Large intestine (tissue), 3 donors: ENCODE measurements around the gene COPS6. TPM values are rescaled to one million over a fixed set of nuclear protein-coding genes. Genes with fewer than 3 reads are reported as not detected.

Experiments
- DNase-seq, 2 donors: peaks; one replicate each; pipeline versions ENCODE4 v3.0.0 to v3.0.0-alpha.2; 2013
- H3K27ac ChIP-seq: one replicate; pipeline ENCODE4 v1.5.1; 2013; ENCODE audit warnings: low read length
- H3K27me3 ChIP-seq: 2 replicates; pipeline ENCODE4 v1.6.1; 2013; ENCODE audit warnings: low read length; ENCODE audit not compliant: control insufficient read depth, insufficient read depth
- H3K36me3 ChIP-seq: 2 replicates; pipeline ENCODE4 v1.6.1; 2013; ENCODE audit warnings: low read length; ENCODE audit not compliant: control insufficient read depth, insufficient read depth
- H3K4me1 ChIP-seq: one replicate; pipeline ENCODE4 v1.6.1; 2013; ENCODE audit warnings: low read length; ENCODE audit not compliant: control insufficient read depth, insufficient read depth
- H3K4me3 ChIP-seq: one replicate; pipeline ENCODE4 v1.5.1; 2013; ENCODE audit warnings: low read length
- H3K9me3 ChIP-seq: one replicate; pipeline ENCODE4 v1.6.1; 2013; ENCODE audit warnings: mild to moderate bottlenecking, low read depth, low read length, moderate library complexity; ENCODE audit not compliant: control insufficient read depth
- WGBS: methylation state at CpG from one replicate; pipeline ENCODE4 v1.1.5; 2013; ENCODE audit warnings: low lambda C conversion rate; ENCODE audit not compliant: insufficient coverage; 5-methylcytosine and 5-hydroxymethylcytosine counted together
- polyA plus RNA-seq: library from polyadenylated mRNA; unstranded; fragments of 120-200 nt; gene quantifications from one replicate; pipeline ENCODE4 v1.2.1, GENCODE V29; 2013

COPS6 gene
- polyA plus RNA-seq, 1 donor, result 94.0 TPM

DNA sequence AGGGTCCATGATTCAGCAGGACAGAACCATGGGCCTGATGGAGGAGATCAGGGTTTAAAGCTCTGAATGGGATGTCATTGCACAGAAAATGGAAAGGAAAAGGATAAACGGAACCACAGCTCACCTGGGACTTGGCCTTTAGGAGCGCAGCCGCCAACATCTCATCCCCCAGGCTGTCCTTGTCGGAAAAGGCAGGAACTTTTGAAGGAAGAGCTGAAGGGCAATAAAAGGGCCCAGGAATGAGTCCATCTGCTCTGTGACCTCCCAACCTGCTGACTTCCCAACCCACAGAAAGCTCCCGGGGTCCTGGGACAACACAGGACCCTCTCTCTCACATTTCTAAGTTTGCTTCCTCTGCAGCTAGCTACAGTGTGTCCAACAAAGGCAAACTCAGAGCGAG is 13.4 kb upstream of the COPS6 start:
- WGBS, result no CpG with 5 or more reads among the region's 6 CpGs
- Histone ChIP-seq H3K36me3 (peaks cover 68% of the 10 kb centered on the region), H3K27me3 (no peaks in the 10 kb centered on the region), H3K4me1 (peaks cover 34% of the 10 kb centered on the region), H3K27ac (no peak overlapping the region), H3K9me3 (peaks cover 36% of the 10 kb centered on the region), H3K4me3 (no peak overlapping the region)
- DNase-seq, result no peak

DNA sequence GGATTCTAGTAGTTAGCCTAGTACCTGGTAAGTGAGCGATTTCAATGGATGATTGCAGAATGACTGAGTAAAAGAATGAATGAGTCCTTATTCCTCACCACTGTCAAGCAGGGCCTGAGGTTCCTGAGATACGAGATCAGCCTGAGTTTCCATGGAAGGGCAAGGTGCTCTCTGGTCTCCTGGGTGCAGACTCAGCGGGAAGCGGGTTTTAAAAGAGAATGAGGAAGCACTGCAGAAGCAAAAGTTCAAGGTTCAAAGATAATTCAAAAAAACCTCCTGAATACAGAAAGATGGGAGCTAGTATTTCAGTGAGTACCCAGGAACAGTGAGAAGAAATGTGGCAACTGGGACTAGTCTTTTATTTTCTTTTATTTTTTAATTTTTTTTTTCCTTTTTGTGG is 11.6 kb upstream of the COPS6 start:
- peaks cover 50% of the 10 kb centered on the region for H3K36me3 ChIP-seq
- H3K27me3 ChIP-seq, result no peaks in the 10 kb centered on the region
- peaks cover 34% of the 10 kb centered on the region for H3K4me1 ChIP-seq
- peak overlapping the region; percentile 82 for H3K27ac ChIP-seq
- H3K4me3 ChIP-seq, result no peak overlapping the region
- DNase-seq, result peak; percentile 76 to 87
- no CpG with 5 or more reads among the region's 4 CpGs for WGBS
- peaks cover 21% of the 10 kb centered on the region for H3K9me3 ChIP-seq

DNA sequence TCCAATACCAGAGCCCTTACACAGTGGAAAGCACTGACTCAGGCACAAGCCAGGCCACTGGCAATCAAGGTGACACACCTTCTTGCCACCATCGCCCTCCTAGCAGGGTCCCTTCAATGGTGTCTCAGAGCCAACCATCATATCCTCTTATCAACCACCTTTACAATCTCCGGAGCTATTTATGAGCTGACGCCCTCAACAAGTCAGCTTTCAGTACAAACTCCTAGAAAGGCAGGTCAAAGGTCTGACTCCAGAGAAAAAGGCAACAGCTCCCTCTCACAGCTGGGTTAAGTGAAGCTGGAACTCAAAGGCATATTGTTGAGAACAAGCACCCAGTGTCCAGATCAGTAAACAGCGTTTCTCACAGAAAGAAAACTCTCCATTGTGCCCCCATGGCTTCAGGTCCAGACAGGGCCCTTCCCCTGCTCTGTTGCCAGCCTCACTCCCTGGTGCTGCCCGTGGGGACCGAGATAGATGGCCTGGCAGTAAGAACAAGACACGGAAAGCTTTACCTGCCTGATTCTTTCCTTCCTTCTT is 9.7 kb upstream of the COPS6 start:
- peak overlapping the region; percentile 98 for H3K4me3 ChIP-seq
- H3K27me3 ChIP-seq, result no peaks in the 10 kb centered on the region
- peaks cover 32% of the 10 kb centered on the region for H3K36me3 ChIP-seq
- DNase-seq, result peak; percentile 85 to 92
- peak overlapping the region; percentile 82 for H3K27ac ChIP-seq
- H3K9me3 ChIP-seq, result peaks cover 2% of the 10 kb centered on the region
- H3K4me1 ChIP-seq, result peaks cover 37% of the 10 kb centered on the region
- no CpG with 5 or more reads among the region's 7 CpGs for WGBS

DNA sequence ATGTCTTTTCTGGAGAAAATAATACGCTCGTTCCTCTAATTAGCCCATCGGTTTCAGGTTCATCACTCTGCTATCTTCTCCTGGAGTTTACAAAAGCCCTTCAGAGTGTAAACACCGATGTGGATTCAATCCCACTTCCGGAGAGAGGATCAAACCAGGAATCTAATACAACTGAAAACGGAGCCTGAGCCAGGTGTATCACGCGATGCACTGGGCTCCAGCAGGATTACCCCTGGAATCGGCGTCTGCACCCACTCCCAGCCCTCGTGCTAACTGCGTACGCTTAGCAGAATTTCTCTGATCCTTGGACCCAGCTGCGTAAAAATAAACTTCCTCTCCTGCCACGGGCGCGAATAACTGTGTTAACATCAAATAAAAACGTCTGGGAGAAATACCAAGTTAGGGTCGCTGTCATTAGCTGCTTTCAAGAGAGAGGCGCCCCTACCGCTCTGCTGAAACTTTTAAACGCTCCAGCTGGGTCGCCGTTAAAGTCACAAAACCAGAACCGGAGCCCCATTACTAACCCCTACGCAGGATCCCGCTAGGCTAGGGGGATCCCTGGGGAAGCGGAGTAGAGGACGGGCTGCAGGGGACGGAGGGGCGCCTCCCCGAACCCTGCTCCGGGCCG is 7.7 kb upstream of the COPS6 start:
- Histone ChIP-seq H3K36me3 (peaks cover 12% of the 10 kb centered on the region), H3K4me1 (peaks cover 37% of the 10 kb centered on the region), H3K9me3 (no peaks in the 10 kb centered on the region), H3K4me3 (peak overlapping the region; percentile 98), H3K27me3 (no peaks in the 10 kb centered on the region), H3K27ac (peak overlapping the region; percentile 82)
- DNase-seq, result peak in 1 of 2 donors; percentile 71
- 0% methylated on average over 4 of the region's 34 CpGs for WGBS

DNA sequence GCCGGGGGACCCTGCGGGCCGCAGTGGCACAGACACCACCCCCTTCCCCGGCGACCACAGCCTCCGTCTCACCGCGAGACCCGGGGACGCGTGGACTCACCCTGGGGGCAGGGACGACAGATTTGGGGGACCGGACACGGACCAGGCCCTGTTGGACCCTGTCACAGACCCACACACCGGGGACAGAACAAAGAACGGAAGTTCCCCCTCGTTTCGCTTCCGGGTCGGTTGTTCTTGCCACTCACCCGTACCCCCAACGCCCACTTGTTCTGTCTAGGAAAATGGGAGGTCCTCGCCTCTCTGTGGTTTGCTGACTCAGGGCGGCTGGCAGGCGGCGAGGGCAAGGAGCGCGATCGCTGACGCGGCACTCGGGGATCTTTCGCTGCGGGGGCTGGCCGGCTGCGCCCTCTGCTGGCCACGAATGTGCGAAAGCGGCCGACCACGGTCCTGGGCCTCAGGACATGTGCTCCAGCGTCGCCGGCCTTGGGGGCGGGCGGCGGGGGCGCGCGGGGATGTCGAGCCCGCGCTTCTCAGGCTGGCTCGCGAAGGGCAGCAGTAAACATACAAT is 7.2 kb upstream of the COPS6 start, which contains the start of gene ZNF3:
ZNF3 (minus strand) TSS at position 189 of the 568 bp plus-strand sequence. CDS start 4,366 bp downstream, outside the sequence.
- H3K27ac ChIP-seq, result peak within 1 kb of the TSS; percentile 82
- no CpG with 5 or more reads among the region's 55 CpGs for WGBS

DNA sequence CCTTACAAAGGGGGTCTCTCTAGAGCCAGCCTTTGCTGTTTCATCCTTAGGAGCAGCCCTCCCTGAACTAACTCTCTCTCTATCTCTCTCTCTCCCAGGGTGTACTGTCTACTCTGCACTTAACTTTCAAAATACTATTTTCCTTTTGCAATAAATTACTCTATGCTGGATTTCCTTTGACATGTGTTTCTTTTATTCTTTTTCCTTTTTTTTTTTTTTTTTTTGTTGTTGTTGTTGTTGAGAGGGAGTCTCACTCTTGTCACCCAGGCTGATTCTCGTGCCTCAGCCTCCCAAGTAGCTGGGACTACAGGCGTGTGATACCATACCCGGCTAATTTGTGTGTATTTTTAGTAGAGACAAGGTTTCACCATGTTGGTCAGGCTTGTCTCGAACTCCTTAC is 5.8 kb upstream of the COPS6 start:
- WGBS, result no CpG with 5 or more reads among the region's 4 CpGs
- H3K4me1 ChIP-seq, result peaks cover 23% of the 10 kb centered on the region
- no peak for DNase-seq
- no peaks in the 10 kb centered on the region for H3K36me3 ChIP-seq
- no peak overlapping the region for H3K27ac ChIP-seq
- no peaks in the 10 kb centered on the region for H3K27me3 ChIP-seq
- no peaks in the 10 kb centered on the region for H3K9me3 ChIP-seq
- no peak overlapping the region for H3K4me3 ChIP-seq

More for the DNA sequence above, 7.2 kb upstream of the COPS6 start, which contains the start of gene ZNF3:
- Histone ChIP-seq H3K4me1 (peaks cover 34% of the 10 kb centered on the region), H3K27me3 (no peaks in the 10 kb centered on the region), H3K9me3 (no peaks in the 10 kb centered on the region), H3K4me3 (peak within 1 kb of the TSS; percentile 98), H3K36me3 (peaks cover 7% of the 10 kb centered on the region)
- DNase-seq, result peak; percentile 99

DNA sequence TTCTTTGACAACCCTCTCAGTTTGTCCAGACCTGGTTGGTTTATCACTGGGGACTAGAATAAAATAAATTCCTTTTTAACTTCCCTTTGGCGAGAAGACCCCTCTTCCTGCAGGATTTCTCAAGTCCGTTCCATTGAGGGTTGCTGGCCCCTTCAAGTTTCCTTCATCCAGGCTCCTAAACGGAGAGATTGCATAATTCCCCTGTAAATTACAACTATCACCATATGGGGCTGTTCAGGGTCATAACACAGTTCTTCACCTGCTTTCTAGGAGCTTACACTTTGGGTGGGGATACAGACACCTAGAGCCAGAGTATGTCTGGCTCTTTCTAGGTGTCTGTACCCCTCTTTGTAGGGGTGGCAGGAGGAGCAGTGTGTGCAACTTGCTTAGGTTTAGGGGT is 3.3 kb upstream of the COPS6 start:
- Histone ChIP-seq H3K36me3 (peaks cover 3% of the 10 kb centered on the region), H3K27ac (no peak overlapping the region), H3K27me3 (no peaks in the 10 kb centered on the region), H3K4me1 (peaks cover 18% of the 10 kb centered on the region), H3K9me3 (no peaks in the 10 kb centered on the region), H3K4me3 (no peak overlapping the region)
- no peak for DNase-seq
- WGBS, result no CpG with 5 or more reads among the region's 3 CpGs

DNA sequence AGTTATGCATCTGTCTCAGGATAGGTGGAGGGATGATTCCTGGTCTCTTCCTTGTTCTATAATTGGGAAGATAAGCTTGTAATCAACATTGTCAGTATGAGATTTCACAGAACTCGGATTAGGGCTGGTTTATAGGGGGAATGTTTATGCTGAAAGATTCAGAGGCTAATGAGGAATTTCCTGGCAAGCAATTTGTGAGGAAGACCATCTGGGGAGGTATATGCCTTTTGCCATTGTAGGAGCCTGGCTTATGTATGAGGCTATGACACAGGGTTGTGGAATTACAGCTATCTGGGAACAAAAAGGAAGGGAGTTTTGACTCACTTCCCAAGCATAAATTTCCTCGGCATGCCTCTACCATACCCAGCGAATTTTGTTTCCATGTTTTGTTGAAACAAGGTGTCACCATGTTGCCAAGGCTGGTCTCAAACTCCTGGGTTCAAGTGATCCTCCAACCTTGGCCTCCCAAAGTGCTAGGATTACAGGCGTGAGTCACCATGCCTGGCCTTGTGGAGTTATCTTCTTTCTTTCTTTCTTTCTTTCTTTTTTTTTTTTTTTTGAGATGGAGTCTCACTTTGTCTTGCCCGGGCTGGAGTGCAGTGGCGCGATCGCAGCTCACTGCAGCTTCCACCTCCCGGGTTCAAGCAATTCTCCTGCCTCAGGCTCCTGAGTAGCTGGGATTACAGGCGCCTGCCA is 1.6 kb upstream of the COPS6 start:
- Histone ChIP-seq H3K4me3 (no peak overlapping the region), H3K27me3 (no peaks in the 10 kb centered on the region), H3K4me1 (peaks cover 18% of the 10 kb centered on the region), H3K27ac (no peak overlapping the region), H3K9me3 (no peaks in the 10 kb centered on the region), H3K36me3 (peaks cover 19% of the 10 kb centered on the region)
- no CpG with 5 or more reads among the region's 10 CpGs for WGBS
- peak in 1 of 2 donors; percentile 26 for DNase-seq

DNA sequence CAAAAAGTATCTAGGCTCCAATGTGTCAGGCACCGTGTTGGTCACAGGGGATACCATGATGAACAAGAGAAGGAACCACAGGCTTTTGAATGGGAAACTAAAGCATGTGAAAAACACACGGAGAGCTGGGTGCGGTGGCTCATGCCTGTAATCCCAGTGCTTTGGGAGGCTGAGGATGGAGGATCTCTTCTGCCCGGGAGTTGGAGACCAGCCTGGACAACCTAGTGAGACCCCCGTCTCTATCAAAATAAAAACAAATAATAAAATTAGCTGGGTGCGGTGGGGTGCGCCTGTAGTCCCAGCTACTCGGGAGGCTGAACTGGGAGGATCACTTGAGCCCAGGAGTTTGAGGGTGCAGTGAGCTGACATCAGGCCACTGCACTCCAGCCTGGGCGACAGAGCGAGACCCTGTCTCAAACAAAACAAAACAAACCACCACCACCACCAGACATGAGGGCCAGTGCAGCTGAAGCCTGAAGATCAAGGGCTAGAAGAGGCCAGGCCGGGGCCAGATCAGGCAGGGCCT is 611 bp upstream of the COPS6 start:
- DNase-seq, result no peak
- Histone ChIP-seq H3K4me1 (peaks cover 15% of the 10 kb centered on the region), H3K27ac (peak overlapping the region; percentile 68), H3K9me3 (no peaks in the 10 kb centered on the region), H3K4me3 (peak overlapping the region; percentile 98), H3K27me3 (no peaks in the 10 kb centered on the region), H3K36me3 (peaks cover 29% of the 10 kb centered on the region)
- no CpG with 5 or more reads among the region's 11 CpGs for WGBS

DNA sequence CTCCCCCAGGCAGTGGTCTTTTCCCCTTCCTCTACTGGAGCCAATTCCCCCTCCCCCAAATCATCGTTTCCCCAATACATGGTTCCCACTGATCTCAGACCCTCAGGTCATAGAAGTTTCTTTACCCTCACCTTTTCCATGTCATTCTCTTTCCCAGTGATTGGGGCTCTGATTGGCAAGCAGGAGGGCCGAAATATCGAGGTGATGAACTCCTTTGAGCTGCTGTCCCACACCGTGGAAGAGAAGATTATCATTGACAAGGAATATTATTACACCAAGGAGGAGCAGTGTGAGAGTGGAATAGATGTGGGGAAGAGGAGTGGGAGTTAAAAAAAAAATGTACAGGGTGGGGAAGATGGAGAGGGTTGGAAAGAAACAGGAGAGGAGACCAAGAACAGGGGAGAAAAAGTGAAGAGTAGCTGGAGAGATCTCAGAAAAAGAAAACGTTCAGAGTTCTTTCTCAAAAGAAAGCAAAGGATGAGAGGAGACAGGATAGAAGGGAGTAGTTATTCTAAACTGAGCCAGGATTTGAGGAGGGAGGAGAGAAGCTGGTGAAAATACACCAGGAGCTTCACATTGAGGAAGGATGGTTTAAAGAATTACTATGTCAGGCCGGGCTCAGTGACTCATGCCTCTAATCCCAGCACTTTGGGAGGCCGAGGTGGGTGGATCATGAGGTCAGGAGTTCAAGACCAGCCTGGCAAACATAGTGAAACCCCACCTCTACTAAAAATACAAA is 858 bp downstream of the COPS6 start:
- Histone ChIP-seq H3K4me3 (peak overlapping the region; percentile 98), H3K27ac (no peak overlapping the region), H3K9me3 (no peaks in the 10 kb centered on the region), H3K27me3 (no peaks in the 10 kb centered on the region), H3K36me3 (peaks cover 44% of the 10 kb centered on the region), H3K4me1 (peaks cover 15% of the 10 kb centered on the region)
- DNase-seq, result no peak
- WGBS, result 40% methylated on average over 2 of the region's 7 CpGs
